Epithelial cell of esophagus (primary cell): ENCODE results near the gene TSSC4.

Experiments
- DNase-seq: peaks from one replicate; pipeline ENCODE4 v3.0.0; 2010; ENCODE audit warnings: low read depth
- H3K4me3 ChIP-seq: 2 replicates; pipeline ENCODE4 v1.5.1; 2011; ENCODE audit warnings: mild to moderate bottlenecking, low read length, control low read depth
- CTCF ChIP-seq: IDR thresholded peaks from 2 replicates; pipeline ENCODE4 v1.5.1; 2011; ENCODE audit warnings: low read depth, mild to moderate bottlenecking, low read length, control low read depth, inconsistent platforms; ENCODE audit not compliant: insufficient read depth; ENCODE audit errors: missing control alignments

Gene TSSC4

GRCh38 chr11:2414616-2415015, 14.1 kb downstream of the TSSC4 start:
- no peak for DNase-seq
- H3K4me3 ChIP-seq: no peak overlapping the region
- no peak for TF ChIP-seq CTCF

- no peak for DNase-seq
- H3K4me3 ChIP-seq: no peak overlapping the region
- no peak for TF ChIP-seq CTCF
Measured at GRCh38 chr11:2415171-2415570, 14.6 kb downstream of the TSSC4 start.

GRCh38 chr11:2415601-2416380, 15.2 kb downstream of the TSSC4 start:
- no peak for DNase-seq

GRCh38 chr11:2416765-2417164, 16.2 kb downstream of the TSSC4 start:
- H3K4me3 ChIP-seq: no peak overlapping the region
- no peak for TF ChIP-seq CTCF
- DNase-seq: no peak

More at GRCh38 chr11:2415601-2416380, 15.2 kb downstream of the TSSC4 start:
- TF ChIP-seq CTCF: no peak
- H3K4me3 ChIP-seq: no peak overlapping the region

- TF ChIP-seq CTCF: no peak
- no peak overlapping the region for H3K4me3 ChIP-seq
- no peak for DNase-seq
Measured at GRCh38 chr11:2417856-2418692, 17.5 kb downstream of the TSSC4 start.

GRCh38 chr11:2418693-2419360, 18.3 kb downstream of the TSSC4 start:
- H3K4me3 ChIP-seq: no peak overlapping the region
- DNase-seq: no peak
- no peak for TF ChIP-seq CTCF
